ENCODE results near the gene PP2D1. TPM values are rescaled to one million over a fixed set of nuclear protein-coding genes. Genes with fewer than 3 reads are reported as not detected.

The PP2D1 gene
- total and polyA plus RNA-seq, 2 of the 8 experiments (the other 6 are each of a cell fraction or from before 2014, with no cell fraction given) = not detected

DNA sequence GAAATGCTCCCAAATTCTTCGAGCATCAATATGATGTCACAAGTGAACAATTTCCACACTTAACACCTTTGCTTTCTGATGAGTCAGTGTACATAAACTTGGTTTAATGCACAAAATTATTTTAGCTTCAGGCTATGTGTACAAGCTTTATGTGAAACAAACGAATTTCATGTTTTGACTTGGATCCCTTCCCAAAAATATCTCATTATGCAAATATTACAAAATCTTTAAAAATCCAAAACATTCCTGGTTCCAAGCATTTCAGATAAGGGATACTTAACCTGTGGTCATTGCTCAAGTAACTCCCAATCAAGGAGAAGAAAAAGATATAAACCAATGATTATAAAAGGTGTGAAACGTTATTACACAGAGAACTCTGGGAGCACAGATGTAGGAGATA, 40.0 kb downstream of the PP2D1 start:
- Histone ChIP-seq H3K79me1 (ENCODE audit: low read depth, low read length) (no peaks in the 10 kb centered on the region), H3K23ac (ENCODE audit: insufficient read length) (no peak overlapping the region), H3K27ac (ENCODE audit: low read depth, low read length) (no peak overlapping the region), H3K4ac (replicated peaks; ENCODE audit: insufficient read length, low read depth, low read length) (no peak overlapping the region), H3K14ac (ENCODE audit: insufficient read length) (no peak overlapping the region), H3K4me2 (ENCODE audit: insufficient read depth in 1 of 2, low read depth in 2 of 2, low read length in 2 of 2) (no peak overlapping the region), H3K56ac (replicated peaks; ENCODE audit: insufficient read length, low read depth, low read length) (no peak overlapping the region), H2AFZ (ENCODE audit: low read length) (no peak overlapping the region), H3K18ac (ENCODE audit: extremely low read depth, low read length) (no peak overlapping the region), H2BK15ac (ENCODE audit: low read length) (no peak overlapping the region), H2BK5ac (ENCODE audit: low read depth, low read length) (no peak overlapping the region), H4K5ac (ENCODE audit: insufficient read length, low read depth, low read length) (no peak overlapping the region), H3K4me1 (replicated peaks in 1 of 4; ENCODE audit: control insufficient read depth in 3 of 4, insufficient read depth in 4 of 4, low read length in 3 of 4) (no peaks in the 10 kb centered on the region), H3K36me3 (ENCODE audit: control insufficient read depth in 2 of 4, insufficient read depth in 4 of 4, low read length in 3 of 4) (peaks cover 0 to 36% (median 12%) of the 10 kb centered on the region in 4 experiments; a peak in 6 of 8 replicates), H3K23me2 (ENCODE audit: low read depth, low read length) (no peaks in the 10 kb centered on the region), H4K91ac (replicated peaks; ENCODE audit: insufficient read length, low read length) (no peak overlapping the region), H4K8ac (ENCODE audit: extremely low read depth, insufficient read depth, low read length) (no peak overlapping the region), H3K9ac (replicated peaks in 1 of 4; ENCODE audit: extremely low read depth in 1 of 4, low read depth in 3 of 4, low read length in 3 of 4) (no peak overlapping the region), H3K27me3 (replicated peaks in 1 of 4; ENCODE audit: control insufficient read depth in 3 of 4, extremely low read depth in 1 of 4, insufficient read depth in 3 of 4, low read length in 3 of 4) (no peaks in the 10 kb centered on the region), H2BK12ac (ENCODE audit: low read depth, low read length) (no peak overlapping the region), H3K79me2 (ENCODE audit: control insufficient read depth in 1 of 2, insufficient read depth in 2 of 2, low read length in 2 of 2) (peaks cover 2 to 62% of the 10 kb centered on the region in 2 experiments; a peak in 3 of 4 replicates), H2BK120ac (replicated peaks; ENCODE audit: low read depth, low read length) (no peak overlapping the region), H3K4me3 (ENCODE audit: extremely low read depth in 1 of 4, insufficient read depth in 2 of 4, low read depth in 3 of 4, low read length in 4 of 4) (no peak overlapping the region), H4K20me1 (replicated peaks in 1 of 2; ENCODE audit: control insufficient read depth in 1 of 2, insufficient read depth in 2 of 2, low read length in 2 of 2) (peaks cover 0 to 4% of the 10 kb centered on the region in 2 experiments), H3K9me3 (ENCODE audit: insufficient read depth in 2 of 2, low read depth in 1 of 2, low read length in 1 of 2) (no peaks in the 10 kb centered on the region), H2AK5ac (ENCODE audit: low read depth, low read length) (no peak overlapping the region), H2BK20ac (ENCODE audit: low read length) (no peak overlapping the region)
- FAIRE-seq = no peak
- ChIA-PET POLR2A (ENCODE audit: partially characterized antibody) (interaction anchor here (1.6 kb wide), 1 partner anchor 17 kb away, joined by 3 read pairs; no protein-coding TSS in a partner anchor), CTCF (ENCODE audit: partially characterized antibody) (no interaction called here)
- no peak for DNase-seq (ENCODE audit: low read depth in 1 of 2, low spot score in 2 of 2)
- 88% methylated on average over 3 of the region's 3 CpGs; no CpG with 5 or more reads in 1 of the 2 experiments for WGBS, 2 experiments (ENCODE audit: extremely low coverage in 1 of 2, insufficient coverage in 1 of 2, insufficient read length in 1 of 2, insufficient replicate concordance in 2 of 2, low coverage in 1 of 2, low lambda C conversion rate in 2 of 2, missing lambda C conversion rate in 1 of 2)
- TF ChIP-seq NANOG (IDR thresholded peaks at IDR 0.05; ENCODE audit: insufficient read depth, low read depth, low read length, poor library complexity, severe bottlenecking) = no peak
- TF ChIP-seq RFX5 (IDR thresholded peaks at IDR 0.05; ENCODE audit: borderline replicate concordance, low read depth, low read length) = no peak
- no peak for TF ChIP-seq RXRA (IDR thresholded peaks at IDR 0.05; ENCODE audit: insufficient read depth, low read depth, low read length)
- no peak for TF ChIP-seq EZH2 (IDR thresholded peaks at IDR 0.05; ENCODE audit: low read depth, low read length, severe bottlenecking)
- TF ChIP-seq CHD2 (IDR thresholded peaks at IDR 0.05; ENCODE audit: low read length) = no peak
- no peak for TF ChIP-seq SP4 (IDR thresholded peaks at IDR 0.05; ENCODE audit: low read length)
- no peak for TF ChIP-seq KDM4A (IDR thresholded peaks at IDR 0.05; ENCODE audit: low read depth, low read length, severe bottlenecking)
- TF ChIP-seq KDM5A (IDR thresholded peaks at IDR 0.05; ENCODE audit: low read length) = no peak
- TF ChIP-seq, protein P1, sequence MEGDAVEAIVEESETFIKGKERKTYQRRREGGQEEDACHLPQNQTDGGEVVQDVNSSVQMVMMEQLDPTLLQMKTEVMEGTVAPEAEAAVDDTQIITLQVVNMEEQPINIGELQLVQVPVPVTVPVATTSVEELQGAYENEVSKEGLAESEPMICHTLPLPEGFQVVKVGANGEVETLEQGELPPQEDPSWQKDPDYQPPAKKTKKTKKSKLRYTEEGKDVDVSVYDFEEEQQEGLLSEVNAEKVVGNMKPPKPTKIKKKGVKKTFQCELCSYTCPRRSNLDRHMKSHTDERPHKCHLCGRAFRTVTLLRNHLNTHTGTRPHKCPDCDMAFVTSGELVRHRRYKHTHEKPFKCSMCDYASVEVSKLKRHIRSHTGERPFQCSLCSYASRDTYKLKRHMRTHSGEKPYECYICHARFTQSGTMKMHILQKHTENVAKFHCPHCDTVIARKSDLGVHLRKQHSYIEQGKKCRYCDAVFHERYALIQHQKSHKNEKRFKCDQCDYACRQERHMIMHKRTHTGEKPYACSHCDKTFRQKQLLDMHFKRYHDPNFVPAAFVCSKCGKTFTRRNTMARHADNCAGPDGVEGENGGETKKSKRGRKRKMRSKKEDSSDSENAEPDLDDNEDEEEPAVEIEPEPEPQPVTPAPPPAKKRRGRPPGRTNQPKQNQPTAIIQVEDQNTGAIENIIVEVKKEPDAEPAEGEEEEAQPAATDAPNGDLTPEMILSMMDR (IDR thresholded peaks at IDR 0.05; ENCODE audit: control extremely low read depth in 1 of 3, insufficient read depth in 1 of 3, low read depth in 1 of 3, low read length in 3 of 3) = no peak
- TF ChIP-seq CBX5 (IDR thresholded peaks at IDR 0.05; ENCODE audit: low read depth, low read length) = no peak
- TF ChIP-seq RNF2 (IDR thresholded peaks at IDR 0.05; ENCODE audit: borderline replicate concordance, low read depth, low read length, missing control alignments, poor library complexity, severe bottlenecking) = no peak

All from H1 (cell line).